Measurements from ENCODE around the gene LRRC10B. TPM values are rescaled to one million over a fixed set of nuclear protein-coding genes. Genes with fewer than 3 reads are reported as not detected.
A peak's percentile ranks its signal among the peaks of the same experiment; 100 is the strongest.

The LRRC10B gene
- total and polyA plus RNA-seq, 2 donors from 2014 or later: 1.0 to 2.9 TPM

- Histone ChIP-seq H3K27me3 (ENCODE audit: control insufficient read depth, insufficient read depth, low read length) (peaks cover 7% of the 10 kb centered on the region), H3K27ac (ENCODE audit: low read depth in 2 of 2, low read length in 2 of 2) (peak overlapping the region in 1 of 2 donors; percentile 43), H3K36me3 (ENCODE audit: control insufficient read depth in 2 of 3, insufficient read depth in 3 of 3, low read length in 3 of 3) (no peaks in the 10 kb centered on the region), H3K9me3 (ENCODE audit: control insufficient read depth in 2 of 3, insufficient read depth in 1 of 3, low read length in 3 of 3) (no peaks in the 10 kb centered on the region), H3K9ac (ENCODE audit: low read length in 3 of 3) (no peak overlapping the region), H3K4me1 (ENCODE audit: control insufficient read depth in 2 of 3, insufficient read depth in 2 of 3, low read depth in 1 of 3, low read length in 3 of 3) (peaks cover 0 to 6% (median 0%) of the 10 kb centered on the region in 3 donors), H3K4me3 (ENCODE audit: low read length in 3 of 3) (peak overlapping the region in 1 of 3 donors; percentile 37)
- intact Hi-C loops (cut with DNase I): no loop called here
- peak; percentile 34 for TF ChIP-seq CTCF (IDR thresholded peaks at IDR 0.05; ENCODE audit: borderline replicate concordance, extremely low read depth, insufficient read depth)
- DNase-seq (peak; percentile 87 to 95 (median 91)), FAIRE-seq (no peak)
Observed at GRCh38 chr11:61509043-61510029, 787 bp downstream of the LRRC10B start.

- FAIRE-seq: no peak
- intact Hi-C loops (cut with DNase I): no loop called here
Observed at GRCh38 chr11:61510166-61510919, 1.8 kb downstream of the LRRC10B start.

GRCh38 chr11:61510974-61511373 is 2.4 kb downstream of the LRRC10B start:
- FAIRE-seq (no peak), DNase-seq (no peak)
- H3K4me3 ChIP-seq (ENCODE audit: low read length in 3 of 3): no peak overlapping the region
- H3K27me3 ChIP-seq (ENCODE audit: control insufficient read depth, insufficient read depth, low read length): peaks cover 7% of the 10 kb centered on the region
- no peak overlapping the region for H3K9ac ChIP-seq (ENCODE audit: low read length in 3 of 3)
- no peaks in the 10 kb centered on the region for H3K36me3 ChIP-seq (ENCODE audit: control insufficient read depth in 2 of 3, insufficient read depth in 3 of 3, low read length in 3 of 3)
- TF ChIP-seq CTCF (IDR thresholded peaks at IDR 0.05; ENCODE audit: borderline replicate concordance, extremely low read depth, insufficient read depth): no peak
- intact Hi-C loops (cut with DNase I): no loop called here
- H3K9me3 ChIP-seq (ENCODE audit: control insufficient read depth in 2 of 3, insufficient read depth in 1 of 3, low read length in 3 of 3): no peaks in the 10 kb centered on the region
- peaks cover 0 to 6% (median 0%) of the 10 kb centered on the region in 3 donors for H3K4me1 ChIP-seq (ENCODE audit: control insufficient read depth in 2 of 3, insufficient read depth in 2 of 3, low read depth in 1 of 3, low read length in 3 of 3)
- H3K27ac ChIP-seq (ENCODE audit: low read depth in 2 of 2, low read length in 2 of 2): no peak overlapping the region

More at GRCh38 chr11:61510166-61510919, 1.8 kb downstream of the LRRC10B start:
- H3K27ac ChIP-seq (ENCODE audit: low read depth in 2 of 2, low read length in 2 of 2): no peak overlapping the region
- H3K9me3 ChIP-seq (ENCODE audit: control insufficient read depth in 2 of 3, insufficient read depth in 1 of 3, low read length in 3 of 3): no peaks in the 10 kb centered on the region
- no peak overlapping the region for H3K9ac ChIP-seq (ENCODE audit: low read length in 3 of 3)
- DNase-seq: peak in 1 of 5 donors; percentile 63
- no peak overlapping the region for H3K4me3 ChIP-seq (ENCODE audit: low read length in 3 of 3)
- H3K36me3 ChIP-seq (ENCODE audit: control insufficient read depth in 2 of 3, insufficient read depth in 3 of 3, low read length in 3 of 3): no peaks in the 10 kb centered on the region
- peaks cover 7% of the 10 kb centered on the region for H3K27me3 ChIP-seq (ENCODE audit: control insufficient read depth, insufficient read depth, low read length)
- TF ChIP-seq CTCF (IDR thresholded peaks at IDR 0.05; ENCODE audit: borderline replicate concordance, extremely low read depth, insufficient read depth): no peak
- H3K4me1 ChIP-seq (ENCODE audit: control insufficient read depth in 2 of 3, insufficient read depth in 2 of 3, low read depth in 1 of 3, low read length in 3 of 3): peaks cover 0 to 6% (median 0%) of the 10 kb centered on the region in 3 donors

Measured in kidney (tissue), 14 donors.